Suprapubic skin (tissue), 4 donors: ENCODE data around the gene TENM3. TPM values are rescaled to one million over a fixed set of nuclear protein-coding genes. Genes with fewer than 3 reads are reported as not detected.

Experiments used
- DNase-seq, 2 donors: peaks; one replicate each; pipeline ENCODE4 v3.0.0-alpha.2; 2019; ENCODE audit warnings: low spot score in 2 of 2
- H3K27ac ChIP-seq: fragments of 200-600 bp; sonication (generic); one replicate; pipeline ENCODE4 v1.5.1; 2019
- H3K27me3 ChIP-seq: fragments of 200-600 bp; sonication (generic); one replicate; pipeline ENCODE4 v1.5.1; 2019
- H3K36me3 ChIP-seq: fragments of 200-600 bp; sonication (generic); one replicate; pipeline ENCODE4 v1.5.1; 2019
- H3K4me1 ChIP-seq: fragments of 200-600 bp; sonication (generic); one replicate; pipeline ENCODE4 v1.5.1; 2019
- H3K4me3 ChIP-seq: fragments of 200-600 bp; sonication (generic); one replicate; pipeline ENCODE4 v1.5.1; 2019; ENCODE audit warnings: mild to moderate bottlenecking
- H3K9me3 ChIP-seq: fragments of 200-600 bp; sonication (generic); one replicate; pipeline ENCODE4 v1.5.1; 2019
- CTCF ChIP-seq, 2 donors: fragments of 200-600 bp in 1 of 2; fragments of 450-650 bp in 1 of 2; sonication (generic) in 1 of 2; IDR thresholded peaks; one replicate each; pipeline ENCODE4 v1.5.1; 2016 to 2019; ENCODE audit warnings: antibody characterized with exemption in 2 of 2, mild to moderate bottlenecking in 1 of 2, moderate library complexity in 1 of 2
- EP300 ChIP-seq: sonication (generic); formaldehyde crosslinking; IDR thresholded peaks from one replicate; pipeline ENCODE4 v1.6.1; 2017; ENCODE audit warnings: antibody characterized with exemption
- POLR2A ChIP-seq, 2 donors: fragments of 450-650 bp; IDR thresholded peaks; one replicate each; pipeline ENCODE4 v1.6.1; 2017; ENCODE audit warnings: antibody characterized with exemption in 2 of 2, mild to moderate bottlenecking in 2 of 2, moderate library complexity in 2 of 2
- POLR2AphosphoS5 ChIP-seq, 3 donors: sonication (generic); formaldehyde crosslinking; IDR thresholded peaks; one replicate each; pipeline ENCODE4 v1.6.1; 2017; ENCODE audit warnings: antibody characterized with exemption in 3 of 3
- WGBS: methylation state at CpG from one replicate; pipeline ENCODE4 v1.1.5; 2018; 5-methylcytosine and 5-hydroxymethylcytosine counted together
- total RNA-seq, 4 donors: library from RNA; depleted of rRNA; stranded (reverse); fragments of >200 nt; gene quantifications; one replicate each; pipeline ENCODE4 v1.1.0, GENCODE V29; 2016

TENM3 gene
- total RNA-seq, 4 donors from 2014 or later = 0.81 to 2.9 (median 1.8) TPM

DNA sequence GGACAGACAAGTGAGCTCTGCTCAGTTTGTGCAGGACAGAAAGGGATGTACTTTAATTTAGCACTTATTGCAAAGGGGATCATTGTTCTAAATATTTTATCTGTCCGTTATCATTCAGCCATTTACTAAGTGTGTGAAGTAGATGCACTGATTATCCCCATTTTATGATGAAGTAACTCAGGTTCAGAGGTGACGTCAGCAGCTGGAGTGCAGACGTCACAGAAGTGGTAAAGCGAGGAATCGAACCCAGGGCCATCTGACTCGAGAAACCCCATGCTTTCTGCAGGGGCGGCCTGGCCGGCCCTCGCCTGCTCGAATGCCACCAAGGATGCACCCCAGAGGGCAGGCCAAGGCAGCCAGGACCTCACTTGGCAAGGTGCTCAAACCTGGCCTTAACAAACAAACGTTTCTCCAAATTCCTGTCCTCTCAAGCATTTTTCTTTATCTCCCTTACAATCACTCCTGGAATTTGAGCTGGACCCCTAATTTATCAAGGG is 599.0 kb downstream of the TENM3 start:
- TF ChIP-seq EP300 (no peak), POLR2AphosphoS5 (IDR thresholded peaks at IDR 0.05) (no peak), CTCF (IDR thresholded peaks at IDR 0.05) (no peak), POLR2A (IDR thresholded peaks at IDR 0.05) (no peak)
- H3K36me3 ChIP-seq = no peaks in the 10 kb centered on the region
- H3K27ac ChIP-seq = no peak overlapping the region
- H3K27me3 ChIP-seq = no peaks in the 10 kb centered on the region
- H3K4me3 ChIP-seq = no peak overlapping the region
- DNase-seq = peak in 1 of 2 donors; percentile 41
- 82% methylated on average over 11 of the region's 11 CpGs for WGBS
- no peaks in the 10 kb centered on the region for H3K4me1 ChIP-seq
- no peaks in the 10 kb centered on the region for H3K9me3 ChIP-seq

DNA sequence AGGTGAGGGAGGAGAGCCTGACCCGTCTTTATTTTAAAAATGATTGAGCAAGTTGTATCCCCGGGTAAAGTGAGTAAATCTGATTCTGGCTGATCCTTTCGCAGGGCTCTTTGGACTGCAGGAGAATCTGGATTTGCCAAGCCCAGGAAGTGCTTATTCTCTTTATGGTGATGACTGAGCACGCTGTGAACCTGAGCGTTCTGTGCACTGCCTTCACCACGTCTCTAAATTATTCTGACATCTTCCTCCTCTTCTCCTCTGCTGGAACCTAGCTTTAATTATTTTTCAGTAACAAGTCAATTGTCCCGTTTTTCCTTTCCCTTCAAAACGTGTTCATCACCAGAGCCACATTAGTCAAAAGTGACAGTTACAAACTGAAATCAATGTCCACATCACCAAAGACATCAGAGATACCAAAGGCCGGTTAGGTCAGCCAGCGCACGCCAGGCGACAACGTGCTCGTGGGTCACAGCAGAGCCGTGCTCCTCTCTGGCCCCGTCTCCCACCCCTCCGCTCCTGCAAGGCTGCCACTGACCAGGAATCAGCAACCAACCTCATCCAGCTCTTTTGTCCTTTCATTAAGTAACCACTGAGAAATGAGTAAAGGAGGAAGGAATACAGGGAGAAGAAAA is 599.7 kb downstream of the TENM3 start:
- DNase-seq = no peak
- Histone ChIP-seq H3K4me1 (no peaks in the 10 kb centered on the region), H3K36me3 (no peaks in the 10 kb centered on the region), H3K27me3 (no peaks in the 10 kb centered on the region), H3K27ac (no peak overlapping the region), H3K4me3 (no peak overlapping the region), H3K9me3 (no peaks in the 10 kb centered on the region)
- TF ChIP-seq POLR2A (IDR thresholded peaks at IDR 0.05) = no peak
- TF ChIP-seq POLR2AphosphoS5 (IDR thresholded peaks at IDR 0.05) = no peak
- TF ChIP-seq EP300 = no peak
- no peak for TF ChIP-seq CTCF (IDR thresholded peaks at IDR 0.05)
- 60% methylated on average over 17 of the region's 17 CpGs for WGBS

DNA sequence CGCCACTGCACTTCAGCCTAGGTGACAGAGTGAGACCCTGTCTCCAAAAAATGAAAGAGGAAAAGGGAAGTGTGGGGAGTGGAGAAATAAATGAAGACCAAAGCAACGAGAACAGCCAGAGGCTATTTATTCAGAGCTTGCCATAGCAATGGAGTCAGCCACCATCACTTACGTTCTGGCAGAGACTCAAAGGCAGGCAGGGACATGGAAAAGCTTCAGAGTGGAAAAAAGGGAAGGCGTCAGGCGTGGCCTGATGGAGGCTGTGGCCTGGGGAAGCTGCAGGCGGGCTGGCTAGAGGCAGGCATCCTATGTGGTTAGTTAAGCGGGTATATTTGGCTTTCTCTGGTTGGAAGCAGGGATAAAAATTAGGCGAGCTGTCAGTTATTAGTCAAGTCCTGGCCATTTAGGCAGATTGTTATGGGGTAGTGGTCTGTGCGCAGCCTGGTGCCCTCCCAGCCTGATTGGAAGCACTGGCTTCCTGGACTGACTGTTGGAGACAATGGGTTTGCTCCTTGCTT is 600.7 kb downstream of the TENM3 start:
- H3K4me3 ChIP-seq = no peak overlapping the region
- no peak for TF ChIP-seq EP300
- TF ChIP-seq POLR2AphosphoS5 (IDR thresholded peaks at IDR 0.05) = no peak
- TF ChIP-seq CTCF (IDR thresholded peaks at IDR 0.05) = no peak
- no peak for TF ChIP-seq POLR2A (IDR thresholded peaks at IDR 0.05)
- H3K36me3 ChIP-seq = no peaks in the 10 kb centered on the region
- no peaks in the 10 kb centered on the region for H3K9me3 ChIP-seq
- 49% methylated on average over 9 of the region's 9 CpGs for WGBS
- no peaks in the 10 kb centered on the region for H3K4me1 ChIP-seq
- no peak overlapping the region for H3K27ac ChIP-seq
- H3K27me3 ChIP-seq = no peaks in the 10 kb centered on the region
- DNase-seq = no peak

DNA sequence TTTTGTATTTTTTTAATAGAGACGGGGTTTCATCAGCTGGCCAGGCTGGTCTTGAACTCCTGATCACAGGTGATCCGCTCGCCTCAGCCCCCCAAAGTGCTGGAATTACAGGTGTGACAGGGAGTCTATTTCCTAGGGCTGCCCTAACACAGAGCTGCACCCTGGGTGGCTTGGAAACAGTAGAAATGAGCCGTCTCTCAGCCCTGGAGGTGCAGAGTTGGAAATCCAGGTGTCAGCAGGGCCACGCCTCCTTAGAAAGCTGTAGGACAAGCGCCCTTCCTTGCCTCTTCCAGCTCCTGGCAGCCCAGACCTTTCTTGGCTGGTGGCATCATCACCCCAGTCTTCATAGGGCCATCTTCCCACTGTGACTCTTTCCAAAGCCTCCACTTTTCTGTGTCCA is 602.4 kb downstream of the TENM3 start:
- peak in 1 of 2 donors; percentile 29 for DNase-seq
- no peak for TF ChIP-seq EP300
- no peak for TF ChIP-seq POLR2A (IDR thresholded peaks at IDR 0.05)
- TF ChIP-seq POLR2AphosphoS5 (IDR thresholded peaks at IDR 0.05) = no peak
- no peak for TF ChIP-seq CTCF (IDR thresholded peaks at IDR 0.05)
- no peak overlapping the region for H3K27ac ChIP-seq
- 61% methylated on average over 6 of the region's 6 CpGs for WGBS
- H3K36me3 ChIP-seq = no peaks in the 10 kb centered on the region
- H3K27me3 ChIP-seq = no peaks in the 10 kb centered on the region
- no peaks in the 10 kb centered on the region for H3K4me1 ChIP-seq
- no peak overlapping the region for H3K4me3 ChIP-seq
- H3K9me3 ChIP-seq = no peaks in the 10 kb centered on the region

- no peaks in the 10 kb centered on the region for H3K9me3 ChIP-seq
Observed at GRCh38 chr4:182846036-182846435, 602.8 kb downstream of the TENM3 start.

More at GRCh38 chr4:182846036-182846435, 602.8 kb downstream of the TENM3 start:
- WGBS = 92% methylated on average over 8 of the region's 8 CpGs
- H3K4me1 ChIP-seq = no peaks in the 10 kb centered on the region
- peak in 1 of 2 donors; percentile 14 for DNase-seq
- no peak overlapping the region for H3K4me3 ChIP-seq
- TF ChIP-seq EP300 = no peak
- TF ChIP-seq POLR2A (IDR thresholded peaks at IDR 0.05) = no peak
- no peak for TF ChIP-seq CTCF (IDR thresholded peaks at IDR 0.05)
- no peak for TF ChIP-seq POLR2AphosphoS5 (IDR thresholded peaks at IDR 0.05)
- no peaks in the 10 kb centered on the region for H3K36me3 ChIP-seq
- H3K27ac ChIP-seq = no peak overlapping the region
- no peaks in the 10 kb centered on the region for H3K27me3 ChIP-seq
